ENCODE measurements around the gene ACTR5.

ACTR5 gene

DNA sequence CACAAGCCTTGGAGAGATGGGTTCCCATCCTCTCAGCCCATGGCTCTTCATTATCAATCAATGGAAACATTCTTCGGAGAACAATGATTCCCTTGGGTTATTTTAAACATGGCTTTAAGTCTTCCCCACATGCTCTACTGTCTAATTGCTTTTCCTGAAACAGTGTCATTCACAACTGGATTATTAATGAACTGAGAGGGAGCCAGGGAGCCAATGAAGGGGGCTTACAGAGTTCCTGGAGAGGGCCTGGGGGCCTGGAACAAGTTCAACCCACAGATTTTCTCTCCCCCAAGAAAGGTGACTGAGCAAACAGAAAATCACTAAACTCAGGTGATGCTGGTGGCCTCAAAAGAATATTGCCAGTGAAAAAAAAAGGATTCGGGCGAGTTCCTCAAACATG is 56.0 kb downstream of the ACTR5 start:
- Histone ChIP-seq H3K4me3 (no peak overlapping the region), H3K27ac (no peak overlapping the region)
- DNase-seq (ENCODE audit: low spot score), result no peak
- TF ChIP-seq, protein P1, sequence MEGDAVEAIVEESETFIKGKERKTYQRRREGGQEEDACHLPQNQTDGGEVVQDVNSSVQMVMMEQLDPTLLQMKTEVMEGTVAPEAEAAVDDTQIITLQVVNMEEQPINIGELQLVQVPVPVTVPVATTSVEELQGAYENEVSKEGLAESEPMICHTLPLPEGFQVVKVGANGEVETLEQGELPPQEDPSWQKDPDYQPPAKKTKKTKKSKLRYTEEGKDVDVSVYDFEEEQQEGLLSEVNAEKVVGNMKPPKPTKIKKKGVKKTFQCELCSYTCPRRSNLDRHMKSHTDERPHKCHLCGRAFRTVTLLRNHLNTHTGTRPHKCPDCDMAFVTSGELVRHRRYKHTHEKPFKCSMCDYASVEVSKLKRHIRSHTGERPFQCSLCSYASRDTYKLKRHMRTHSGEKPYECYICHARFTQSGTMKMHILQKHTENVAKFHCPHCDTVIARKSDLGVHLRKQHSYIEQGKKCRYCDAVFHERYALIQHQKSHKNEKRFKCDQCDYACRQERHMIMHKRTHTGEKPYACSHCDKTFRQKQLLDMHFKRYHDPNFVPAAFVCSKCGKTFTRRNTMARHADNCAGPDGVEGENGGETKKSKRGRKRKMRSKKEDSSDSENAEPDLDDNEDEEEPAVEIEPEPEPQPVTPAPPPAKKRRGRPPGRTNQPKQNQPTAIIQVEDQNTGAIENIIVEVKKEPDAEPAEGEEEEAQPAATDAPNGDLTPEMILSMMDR (IDR thresholded peaks at IDR 0.05), result no peak

DNA sequence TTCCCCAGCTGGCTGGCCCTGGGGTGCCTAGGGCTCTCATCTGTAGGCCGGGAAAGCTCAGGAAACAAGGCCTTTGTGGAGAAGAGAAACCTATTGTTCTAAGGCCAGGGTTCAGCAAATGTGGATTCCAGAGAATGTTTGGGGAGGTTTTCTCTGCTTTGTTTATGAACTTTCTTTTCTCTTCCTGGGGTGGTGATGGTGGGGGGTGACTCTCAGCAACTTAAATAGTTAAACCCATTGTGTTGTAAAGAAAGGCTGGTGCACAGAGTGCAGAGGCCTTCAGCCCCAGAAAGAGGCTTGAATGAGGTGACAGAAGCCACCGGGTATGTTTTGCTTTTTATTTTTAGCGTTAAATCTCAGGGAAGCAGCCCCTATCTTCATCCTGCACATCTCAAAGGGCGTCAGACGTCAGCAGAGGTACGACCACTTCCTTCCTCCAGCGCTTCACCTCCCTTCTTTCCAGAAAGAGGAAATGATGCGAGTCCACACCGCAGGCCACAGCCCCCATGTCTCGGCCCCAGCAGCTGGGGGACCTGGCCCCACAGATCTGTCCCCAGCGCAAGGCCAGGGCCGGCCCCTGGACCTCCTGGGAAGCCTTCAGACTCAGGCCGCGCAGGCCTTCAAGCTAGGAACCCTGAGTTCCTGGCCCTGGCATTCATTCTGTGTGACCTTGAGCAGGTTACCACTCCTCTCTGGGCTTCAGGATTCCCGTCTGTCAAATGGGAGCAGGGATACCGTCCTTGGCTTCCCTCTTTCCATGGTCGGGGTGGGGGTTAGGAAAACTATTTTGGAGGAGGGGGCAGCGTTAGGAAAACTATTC is 56.6 kb downstream of the ACTR5 start:
- peak overlapping the region in 1 of 2 donors; percentile 63 for H3K27ac ChIP-seq
- DNase-seq (ENCODE audit: low spot score), result no peak
- peak overlapping the region; percentile 84 for H3K4me3 ChIP-seq
- TF ChIP-seq, protein P1 (IDR thresholded peaks at IDR 0.05), result no peak

DNA sequence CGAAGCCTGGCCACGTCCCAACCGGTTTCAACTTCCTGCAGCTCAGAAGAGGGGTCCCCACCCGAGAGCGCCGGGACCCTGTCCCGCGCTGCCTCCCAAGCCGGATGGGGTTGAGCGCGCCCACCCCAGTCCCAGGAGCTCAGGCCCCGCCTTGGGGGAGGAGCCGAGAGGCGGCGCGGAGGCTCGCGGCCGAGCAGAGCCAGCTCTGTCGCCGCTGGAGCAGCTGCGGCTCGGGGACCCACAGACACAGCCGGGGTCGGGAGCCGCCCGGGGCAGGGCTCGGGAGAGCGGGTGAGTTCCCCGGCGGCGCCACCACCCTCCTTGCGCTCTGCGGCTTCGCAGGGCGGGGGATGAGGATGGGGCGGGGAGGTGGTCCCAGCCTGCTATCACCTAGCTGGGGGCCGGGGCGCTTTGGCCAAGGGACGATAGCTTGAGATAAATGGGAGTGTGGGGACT is 57.3 kb downstream of the ACTR5 start, which contains the start of gene PPP1R16B:
Gene PPP1R16B (plus strand): TSS at position 196 of the 456 bp plus-strand sequence. CDS start 30,229 bp downstream, outside the sequence.
- Histone ChIP-seq H3K27ac (peak within 1 kb of the TSS in 1 of 2 donors; percentile 63), H3K4me3 (peak within 1 kb of the TSS; percentile 84)
- TF ChIP-seq, protein P1 (IDR thresholded peaks at IDR 0.05), result no peak
- no peak for DNase-seq (ENCODE audit: low spot score)

DNA sequence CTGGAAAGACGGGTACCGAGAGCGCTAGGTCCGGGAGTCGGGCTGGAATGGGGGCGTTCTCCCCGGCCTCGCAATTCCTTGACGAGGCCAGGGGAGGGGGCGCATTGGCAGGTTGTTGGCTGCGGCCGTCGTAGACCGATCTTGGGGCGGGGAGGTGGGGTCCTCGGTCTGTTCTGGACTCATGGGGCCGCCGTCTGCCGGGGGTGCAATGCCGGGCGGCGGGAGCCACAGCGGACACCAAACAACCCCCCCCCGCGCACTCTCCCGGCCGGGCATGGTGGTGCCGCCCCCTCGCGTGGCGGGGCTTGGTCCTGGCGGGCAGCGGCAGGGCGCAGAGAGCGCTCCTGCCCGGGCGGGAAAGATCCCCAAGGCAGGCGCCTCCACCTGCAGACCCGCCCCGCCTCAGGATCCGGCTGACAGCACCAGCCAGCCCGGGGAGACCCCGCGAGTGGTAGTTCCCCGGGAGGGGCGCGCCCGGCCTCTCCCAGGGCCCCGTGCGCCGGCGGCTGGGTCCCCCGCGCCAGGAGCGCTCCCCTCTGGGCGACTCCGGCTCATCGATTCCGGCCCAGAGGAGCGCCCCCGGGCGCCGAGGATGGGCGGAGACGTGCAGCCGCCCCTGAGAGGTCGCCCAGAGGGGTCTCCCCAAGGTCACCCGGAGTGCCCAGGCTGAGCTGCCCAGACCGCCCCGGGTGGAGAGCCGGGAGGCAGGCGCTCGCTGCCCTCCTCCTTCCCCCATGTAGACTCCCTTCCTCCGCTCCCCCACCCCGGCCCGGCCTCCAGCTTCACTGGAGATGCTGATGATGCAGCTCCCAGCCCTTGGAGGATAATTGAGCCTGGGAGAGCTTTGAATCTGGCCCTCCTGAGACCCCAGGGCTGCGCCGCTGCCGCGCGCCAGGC is 57.9 kb downstream of the ACTR5 start:
- TF ChIP-seq, protein P1 (IDR thresholded peaks at IDR 0.05), result no peak
- Histone ChIP-seq H3K27ac (peak overlapping the region in 1 of 2 donors; percentile 63), H3K4me3 (peak overlapping the region; percentile 84)
- DNase-seq (ENCODE audit: low spot score), result no peak

DNA sequence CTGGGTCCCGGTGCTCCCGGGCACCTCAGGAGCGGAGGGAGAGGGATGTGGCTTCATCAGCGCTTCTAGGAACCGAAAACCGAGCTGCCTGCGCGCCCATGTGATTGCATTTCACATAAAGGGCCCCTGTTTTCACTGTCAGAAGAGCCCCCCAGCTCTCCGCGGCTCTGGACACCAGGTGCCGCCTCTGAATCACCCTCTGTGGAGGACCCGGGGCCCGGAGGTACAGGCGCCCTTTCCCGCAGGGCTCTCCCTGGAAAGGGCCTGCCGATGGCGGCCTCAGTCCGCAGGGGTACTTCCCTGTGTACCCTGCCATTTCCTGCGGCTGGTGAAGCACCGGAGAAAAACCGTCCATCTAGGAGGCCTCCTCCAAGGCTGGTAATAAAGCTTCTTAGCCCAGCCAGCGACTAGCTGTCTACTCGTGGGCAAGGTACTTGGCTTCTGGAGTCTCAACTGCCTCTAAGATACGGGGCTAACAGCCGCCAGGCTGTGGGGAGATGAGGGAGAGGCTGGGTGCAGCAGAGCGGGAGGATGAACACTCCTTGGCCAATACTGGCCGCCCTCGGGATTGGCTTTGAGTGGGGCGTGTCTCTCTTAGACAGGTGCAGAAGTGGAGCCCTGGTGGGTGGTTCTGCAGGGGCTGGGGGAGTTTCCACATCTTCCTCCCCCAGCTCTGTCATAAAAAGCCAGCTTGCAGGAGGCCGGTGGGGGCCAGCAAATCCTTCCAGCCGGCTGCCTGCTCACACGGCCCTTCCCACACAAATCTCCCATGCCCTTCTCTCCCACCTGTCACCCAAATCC is 58.8 kb downstream of the ACTR5 start:
- no peak overlapping the region for H3K27ac ChIP-seq

DNA sequence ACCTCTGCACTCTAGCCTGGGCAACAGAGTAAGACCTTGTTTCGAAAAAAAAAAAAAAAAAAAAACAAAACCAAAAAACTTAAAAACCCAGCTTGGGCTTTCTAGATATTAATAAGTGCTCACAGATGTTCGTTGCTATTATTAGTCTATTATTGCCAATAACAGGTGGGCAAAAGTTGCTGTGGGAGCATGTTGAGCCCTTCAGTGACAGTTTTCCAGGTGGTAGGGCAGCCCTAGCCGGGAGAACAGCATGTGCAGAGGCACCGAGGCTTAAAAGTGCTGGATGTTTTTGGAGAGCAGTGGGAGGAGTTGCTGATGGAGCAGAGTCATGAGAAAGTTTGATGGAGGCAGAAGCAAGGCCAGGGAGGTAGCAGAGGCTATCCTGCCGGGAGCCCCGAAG is 61.7 kb downstream of the ACTR5 start:
- no peak overlapping the region for H3K27ac ChIP-seq
- no peak for DNase-seq (ENCODE audit: low spot score)
- TF ChIP-seq, protein P1 (IDR thresholded peaks at IDR 0.05), result no peak
- H3K4me3 ChIP-seq, result no peak overlapping the region

More for the DNA sequence above, 58.8 kb downstream of the ACTR5 start:
- DNase-seq (ENCODE audit: low spot score), result no peak
- TF ChIP-seq, protein P1 (IDR thresholded peaks at IDR 0.05), result no peak
- H3K4me3 ChIP-seq, result peak overlapping the region; percentile 84
